B cell (primary cell): Measurements from ENCODE around the gene GRK6.

Experiments
- EZH2 ChIP-seq: IDR thresholded peaks from 2 replicates; pipeline ENCODE4 v1.6.1; 2012; ENCODE audit warnings: borderline replicate concordance, low read depth, mild to moderate bottlenecking, moderate library complexity, low read length; ENCODE audit not compliant: insufficient read depth, poor library complexity, severe bottlenecking
- TF ChIP-seq, protein P1 (sequence below): fragments of 200-600 bp; IDR thresholded peaks from one replicate; pipeline ENCODE4 v1.8.0; 2022; ENCODE audit warnings: antibody characterized with exemption, mild to moderate bottlenecking

- TF ChIP-seq, protein P1, sequence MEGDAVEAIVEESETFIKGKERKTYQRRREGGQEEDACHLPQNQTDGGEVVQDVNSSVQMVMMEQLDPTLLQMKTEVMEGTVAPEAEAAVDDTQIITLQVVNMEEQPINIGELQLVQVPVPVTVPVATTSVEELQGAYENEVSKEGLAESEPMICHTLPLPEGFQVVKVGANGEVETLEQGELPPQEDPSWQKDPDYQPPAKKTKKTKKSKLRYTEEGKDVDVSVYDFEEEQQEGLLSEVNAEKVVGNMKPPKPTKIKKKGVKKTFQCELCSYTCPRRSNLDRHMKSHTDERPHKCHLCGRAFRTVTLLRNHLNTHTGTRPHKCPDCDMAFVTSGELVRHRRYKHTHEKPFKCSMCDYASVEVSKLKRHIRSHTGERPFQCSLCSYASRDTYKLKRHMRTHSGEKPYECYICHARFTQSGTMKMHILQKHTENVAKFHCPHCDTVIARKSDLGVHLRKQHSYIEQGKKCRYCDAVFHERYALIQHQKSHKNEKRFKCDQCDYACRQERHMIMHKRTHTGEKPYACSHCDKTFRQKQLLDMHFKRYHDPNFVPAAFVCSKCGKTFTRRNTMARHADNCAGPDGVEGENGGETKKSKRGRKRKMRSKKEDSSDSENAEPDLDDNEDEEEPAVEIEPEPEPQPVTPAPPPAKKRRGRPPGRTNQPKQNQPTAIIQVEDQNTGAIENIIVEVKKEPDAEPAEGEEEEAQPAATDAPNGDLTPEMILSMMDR, result no peak
- no peak for TF ChIP-seq EZH2
Measured at GRCh38 chr5:177425801-177426565, 493 bp upstream of the GRK6 start.
